GM18519 (cell line): ENCODE measurements around the gene SPOP.
"Not testable (repeated sequence)": the region's sequence is repeated elsewhere in the genome, so short reads cannot be mapped to it uniquely, and the experiment has no call there.

Source experiments
- ATAC-seq: cut with Tn5 transposase; IDR thresholded peaks from one replicate; pipeline ENCODE4 v1.9.1; 2021; ENCODE audit warnings: mild to moderate bottlenecking, moderate library complexity; ENCODE audit not compliant: unreplicated experiment, low FRiP score

SPOP gene

DNA sequence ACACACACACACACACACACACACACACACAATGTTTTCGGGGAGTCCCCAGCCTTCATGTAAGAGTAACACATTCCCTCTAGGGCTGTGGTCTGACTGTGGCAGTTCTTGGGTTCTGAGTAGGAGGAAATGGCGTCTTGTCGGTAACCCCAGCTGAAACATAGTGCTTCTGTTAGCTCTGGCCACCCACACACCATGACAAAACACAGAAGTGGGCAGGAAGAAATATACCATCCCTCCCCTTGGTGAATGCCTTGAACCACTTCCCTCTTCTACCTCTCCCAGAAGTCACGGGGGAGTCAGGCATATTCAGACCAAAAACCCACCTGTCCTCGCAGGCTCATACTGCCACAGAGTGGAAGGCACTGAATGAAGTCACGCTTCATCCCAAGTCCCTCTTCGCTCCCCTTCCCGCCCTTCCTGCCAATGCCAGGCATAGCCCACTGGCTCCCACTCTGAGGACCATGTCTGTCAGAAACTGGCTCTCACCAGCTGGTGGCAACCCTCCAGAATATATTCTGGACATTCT lies 18.4 kb upstream of the SPOP start:
- ATAC-seq = no peak

DNA sequence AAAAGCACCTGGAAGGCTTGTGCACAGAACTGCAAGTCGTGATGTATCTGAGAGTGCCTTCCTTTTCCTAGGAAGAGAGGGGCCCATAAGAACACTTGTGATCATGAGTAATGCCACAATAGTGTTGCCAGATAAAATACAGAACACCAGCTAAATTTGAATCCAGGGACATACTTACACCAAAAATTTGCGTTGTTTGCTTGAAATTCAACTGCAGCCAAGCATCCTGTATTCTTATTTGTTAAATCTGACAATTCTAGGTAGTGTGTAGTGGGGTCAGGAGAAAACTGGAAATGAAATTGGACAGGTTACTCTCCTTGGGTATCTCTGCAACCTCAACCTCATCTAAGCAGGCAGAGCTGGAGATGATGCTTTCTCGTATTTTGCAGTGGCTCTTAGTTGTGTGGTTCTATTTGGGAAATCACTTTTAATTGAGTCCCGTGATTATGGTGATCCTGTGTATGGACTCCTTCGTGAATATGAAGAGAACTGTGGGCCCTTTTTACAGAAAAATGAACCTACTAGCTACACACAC lies 17.9 kb upstream of the SPOP start:
- ATAC-seq = no peak

DNA sequence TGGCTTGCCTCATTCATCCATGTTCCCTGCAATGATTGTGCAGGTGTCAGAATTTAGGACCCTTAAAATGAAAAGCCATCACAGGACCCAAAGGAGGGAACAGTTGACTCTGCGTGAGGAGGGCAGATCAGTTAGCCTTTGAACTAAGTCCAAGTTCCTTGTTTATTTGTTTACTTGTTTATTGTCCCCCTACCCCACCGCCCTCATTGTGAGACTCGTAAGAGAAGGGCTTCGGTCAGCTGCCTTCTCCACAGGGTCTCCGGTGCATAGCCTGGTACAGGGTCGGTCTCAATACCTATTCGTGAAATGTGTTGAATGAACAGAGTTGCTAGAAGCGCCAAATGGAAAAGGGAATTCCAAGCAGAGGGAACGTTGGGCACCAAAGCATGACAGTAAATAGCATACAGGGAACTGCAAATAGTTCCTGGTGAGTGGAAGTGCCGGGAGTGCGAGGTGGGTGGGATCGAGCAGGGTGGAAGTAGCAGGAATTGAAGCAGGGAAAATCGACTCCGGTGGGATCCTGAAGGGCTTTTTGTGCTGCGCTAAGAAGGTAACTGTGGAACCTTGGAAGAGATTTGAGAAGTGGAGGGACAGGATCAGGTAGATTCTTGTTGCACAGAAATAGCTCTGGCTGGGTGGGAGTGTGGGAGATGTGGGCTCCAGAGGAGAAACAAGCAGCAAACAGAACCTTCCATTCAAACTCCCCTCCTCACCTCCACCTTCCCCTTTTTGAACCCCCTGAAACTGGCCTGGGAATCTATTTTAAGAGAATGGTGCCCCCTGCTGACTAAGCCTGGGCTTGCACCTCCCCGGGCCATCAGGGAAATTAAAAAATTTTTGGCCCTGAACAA lies 17.2 kb upstream of the SPOP start:
- ATAC-seq = no peak

DNA sequence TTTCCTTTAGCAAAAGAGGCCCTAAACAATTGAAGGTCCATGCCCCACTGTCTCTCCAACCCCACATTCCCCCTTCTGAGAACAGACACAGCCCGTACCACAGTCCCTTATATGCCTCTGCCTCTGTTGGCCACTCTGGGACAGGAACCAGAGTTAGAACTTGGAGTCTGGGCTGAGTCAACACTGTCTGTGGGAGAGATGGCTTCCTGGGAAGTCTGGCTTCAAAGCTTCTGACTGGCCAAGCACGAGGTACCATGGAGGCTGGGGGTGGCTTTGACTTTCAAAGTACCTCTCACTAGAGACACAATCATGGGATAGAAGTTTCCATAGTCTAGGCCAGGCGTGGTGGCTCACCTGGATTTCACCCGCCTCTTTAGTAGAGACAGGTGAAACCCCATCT lies 14.9 kb upstream of the SPOP start:
- ATAC-seq = no peak

DNA sequence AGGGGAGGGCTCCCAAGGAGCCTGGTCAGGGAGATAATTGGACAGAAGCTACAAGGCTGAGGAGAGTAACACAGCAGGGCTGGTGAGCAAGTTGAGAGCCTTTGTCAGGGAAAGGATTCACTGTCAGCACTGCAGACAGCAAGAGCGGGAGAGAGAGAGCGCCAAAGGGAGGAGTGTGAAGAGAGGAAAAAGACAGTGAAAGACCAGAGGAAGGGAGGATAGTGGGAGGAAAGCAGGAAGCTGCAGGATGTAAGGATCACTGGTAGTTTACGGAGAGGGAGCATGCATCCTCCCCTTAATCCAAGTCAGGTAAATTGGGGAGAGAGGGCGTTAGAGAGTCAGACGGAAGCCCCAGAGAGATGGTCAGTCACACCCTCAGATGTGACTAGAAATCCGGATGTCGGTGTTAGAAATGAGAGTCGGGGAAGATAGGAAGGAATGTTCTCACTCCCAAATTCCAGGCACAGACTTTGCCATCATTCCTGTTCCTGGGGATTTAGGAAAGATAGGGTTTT lies 13.8 kb upstream of the SPOP start:
- no peak for ATAC-seq

DNA sequence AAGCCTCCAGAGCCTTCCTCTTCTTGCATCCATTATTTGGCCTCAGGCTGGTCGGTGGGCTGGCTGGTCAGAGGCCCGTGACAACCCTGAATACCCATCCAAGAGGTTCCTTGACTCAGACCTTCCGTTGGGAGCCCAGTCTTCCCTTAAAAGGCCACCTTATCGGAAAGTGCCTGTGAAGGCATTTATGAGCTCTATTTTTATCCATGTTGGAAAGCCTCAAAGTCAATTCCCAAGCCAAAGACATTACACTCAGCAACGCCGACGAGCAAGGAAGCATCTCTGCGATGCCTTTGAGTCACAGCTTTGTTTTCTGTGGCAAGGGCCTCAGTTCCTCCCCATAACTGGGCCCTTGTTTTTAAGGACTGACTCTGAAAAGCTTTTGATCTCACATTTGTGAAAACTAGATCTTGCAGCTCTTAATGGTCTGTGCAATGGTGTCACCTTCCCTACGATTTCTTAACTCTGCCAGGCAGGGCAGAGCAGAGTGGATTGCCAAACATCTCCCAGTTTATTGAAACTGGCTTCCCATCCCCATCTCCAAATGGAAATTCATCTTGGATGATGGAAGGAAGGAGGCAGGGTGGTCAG lies 13.3 kb upstream of the SPOP start:
- no peak for ATAC-seq

DNA sequence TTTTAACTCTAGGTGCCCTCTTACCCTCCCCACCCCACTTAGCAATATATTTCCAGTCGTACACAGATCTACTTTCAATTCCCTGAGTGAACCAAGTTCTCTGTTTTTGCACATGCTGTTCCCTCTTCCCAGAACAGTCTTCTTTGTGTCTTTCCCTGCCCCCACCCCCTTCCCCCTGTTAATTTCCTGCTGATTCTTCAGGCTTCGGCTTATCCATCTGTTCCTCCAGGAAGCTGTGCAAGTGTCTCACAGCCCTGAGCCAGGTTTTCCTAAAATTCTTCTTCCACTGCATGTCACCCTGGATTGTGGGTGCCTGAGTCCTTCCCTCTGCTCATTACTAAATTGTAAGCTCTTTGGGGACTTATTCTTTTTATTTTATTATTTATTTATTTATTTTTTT lies 12.4 kb upstream of the SPOP start:
- ATAC-seq = no peak

DNA sequence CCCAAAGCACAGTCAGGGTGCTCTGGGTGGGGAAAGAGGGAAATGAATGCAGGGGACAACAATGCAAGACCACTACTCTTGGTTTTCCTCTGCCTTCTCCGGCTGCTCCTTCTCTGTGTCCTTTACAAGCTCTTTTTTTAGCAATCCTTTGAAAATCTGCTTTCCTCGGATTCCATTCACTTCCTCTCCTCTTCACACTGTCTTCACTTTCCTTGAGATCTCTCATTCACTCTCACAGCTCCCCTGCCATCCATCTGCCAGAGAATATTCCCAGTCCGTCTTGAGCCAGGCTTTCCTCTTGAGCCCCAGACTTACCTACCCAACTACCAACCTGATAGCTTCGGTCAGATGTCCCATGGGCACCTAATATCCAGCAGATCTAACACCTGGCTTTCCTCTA lies 11.0 kb upstream of the SPOP start:
- ATAC-seq = no peak

DNA sequence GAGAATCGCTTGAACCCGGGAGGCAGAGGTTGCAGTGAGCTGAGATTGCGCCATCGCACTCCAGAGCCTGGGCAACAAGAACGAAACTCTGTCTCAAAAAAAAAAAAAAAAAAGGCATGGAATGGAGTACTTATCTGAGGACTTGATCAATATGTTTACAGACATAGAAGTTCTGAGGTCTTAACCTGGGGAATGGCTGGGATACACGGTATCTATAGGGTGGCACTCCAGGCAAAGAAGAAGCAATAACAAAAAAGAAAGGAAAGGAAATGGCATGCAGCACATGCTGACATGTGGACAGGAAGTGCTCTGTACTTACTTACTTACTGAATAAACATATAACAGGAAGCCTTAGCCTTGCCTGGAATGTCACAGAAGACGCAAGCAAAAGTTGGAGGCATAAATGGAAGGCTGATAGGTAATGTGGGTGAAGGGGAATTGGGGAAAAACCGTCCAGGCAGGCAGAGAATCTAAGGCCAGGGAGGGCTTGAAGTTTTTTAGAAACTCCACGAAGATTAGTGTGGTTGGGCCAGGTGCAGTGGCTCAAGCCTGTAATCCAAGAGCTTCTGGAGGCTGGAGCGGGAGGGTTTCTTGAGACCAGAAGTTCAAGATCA lies 10.1 kb upstream of the SPOP start:
- ATAC-seq = no peak

DNA sequence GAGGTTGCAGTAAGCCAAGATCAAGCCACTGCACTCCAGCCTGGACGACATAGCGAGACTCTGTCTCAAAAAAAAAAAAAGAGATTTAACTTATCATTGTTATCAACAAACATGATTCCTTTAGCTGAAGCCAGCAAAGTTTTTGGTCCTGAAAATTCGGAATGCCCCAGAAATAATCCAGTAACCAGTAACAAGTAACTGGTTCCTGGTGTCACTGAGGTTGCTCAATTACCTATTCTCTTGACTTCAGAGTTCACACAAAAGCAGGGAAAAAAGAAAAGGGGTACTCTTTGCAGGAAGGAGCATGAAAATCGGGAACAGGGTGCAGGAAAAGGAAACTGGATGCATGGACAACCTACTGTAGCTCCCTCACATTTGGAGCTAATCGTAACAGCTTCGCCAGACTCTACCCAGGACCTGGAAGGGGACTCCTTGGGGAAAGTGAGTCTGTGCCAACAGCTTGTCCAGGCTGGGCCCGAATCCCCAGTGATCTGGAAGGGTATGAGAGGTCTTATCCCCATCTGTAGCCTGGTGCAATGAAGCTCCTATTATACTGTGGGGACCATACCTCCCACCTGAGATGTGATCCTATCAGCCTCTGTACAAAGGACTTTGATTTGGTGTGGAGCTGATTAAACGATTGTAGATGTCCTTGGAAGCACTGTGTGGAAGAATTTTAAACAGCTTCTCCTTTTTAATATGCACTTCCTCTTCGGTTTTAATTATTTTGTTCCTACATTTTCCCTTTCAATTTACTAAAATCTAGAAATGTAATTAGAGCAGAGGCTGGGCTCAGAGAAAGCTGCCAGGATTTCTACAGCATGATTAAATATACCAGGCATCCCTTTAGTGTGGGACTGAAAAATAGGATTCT lies 3.4 kb upstream of the SPOP start:
- ATAC-seq = no peak

DNA sequence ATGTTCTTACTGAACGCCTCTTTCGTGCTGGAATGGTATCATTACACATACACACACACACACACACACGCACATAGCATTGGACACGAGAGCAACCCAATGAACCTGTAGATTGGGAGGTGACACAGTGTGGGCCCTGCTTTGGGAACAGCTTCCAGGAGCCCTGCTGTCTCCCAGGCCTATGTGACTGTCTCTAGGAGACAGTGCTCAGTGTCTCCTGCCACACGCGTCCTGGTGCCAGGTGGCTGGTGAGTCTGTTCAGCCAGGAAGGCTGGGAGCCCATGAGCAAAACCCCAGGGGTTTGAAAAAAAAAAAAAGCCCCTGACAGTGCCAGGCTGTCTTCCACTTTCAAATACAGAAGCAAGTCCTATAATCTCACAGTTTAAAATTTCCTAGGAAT lies 2.4 kb upstream of the SPOP start:
- no peak for ATAC-seq

DNA sequence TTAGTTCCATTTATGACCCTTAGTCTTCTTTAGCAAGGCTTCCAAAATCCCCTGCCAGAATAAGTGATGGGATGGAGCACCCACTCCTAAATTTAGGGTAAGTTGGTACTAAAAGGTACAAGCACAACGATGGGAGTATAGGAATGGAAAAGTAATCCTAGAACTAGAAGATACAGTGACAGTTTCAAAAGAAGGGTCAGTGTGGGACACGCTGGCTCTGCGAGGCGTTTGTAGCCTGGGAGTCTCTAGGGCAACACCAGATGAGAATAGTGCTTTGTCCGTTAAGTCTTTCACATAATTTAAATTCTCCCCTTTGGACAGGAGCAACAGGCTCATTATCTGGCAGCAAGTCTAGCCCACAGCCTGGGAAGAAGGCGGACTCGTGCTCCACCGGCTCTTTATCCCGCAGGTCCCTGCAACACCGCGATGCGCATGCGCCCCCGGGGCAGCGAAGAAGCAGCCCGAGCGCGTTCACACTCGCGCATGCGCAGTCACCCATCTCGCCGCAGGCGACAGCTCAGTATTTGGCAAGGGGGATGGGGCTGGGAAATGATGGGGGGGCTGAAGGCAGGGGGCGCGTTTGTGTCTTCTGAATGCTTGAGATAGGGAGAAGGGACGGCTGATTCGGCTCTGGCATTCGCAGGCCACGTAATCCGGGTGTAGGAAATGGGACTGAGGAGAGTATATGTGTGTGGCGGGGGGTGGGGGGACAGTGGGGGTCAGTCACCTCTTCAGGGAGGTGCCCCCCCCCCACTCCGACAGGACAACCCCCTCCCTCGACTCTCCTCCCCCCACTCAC lies 564 bp downstream of the SPOP start:
- ATAC-seq = peak; percentile 31

DNA sequence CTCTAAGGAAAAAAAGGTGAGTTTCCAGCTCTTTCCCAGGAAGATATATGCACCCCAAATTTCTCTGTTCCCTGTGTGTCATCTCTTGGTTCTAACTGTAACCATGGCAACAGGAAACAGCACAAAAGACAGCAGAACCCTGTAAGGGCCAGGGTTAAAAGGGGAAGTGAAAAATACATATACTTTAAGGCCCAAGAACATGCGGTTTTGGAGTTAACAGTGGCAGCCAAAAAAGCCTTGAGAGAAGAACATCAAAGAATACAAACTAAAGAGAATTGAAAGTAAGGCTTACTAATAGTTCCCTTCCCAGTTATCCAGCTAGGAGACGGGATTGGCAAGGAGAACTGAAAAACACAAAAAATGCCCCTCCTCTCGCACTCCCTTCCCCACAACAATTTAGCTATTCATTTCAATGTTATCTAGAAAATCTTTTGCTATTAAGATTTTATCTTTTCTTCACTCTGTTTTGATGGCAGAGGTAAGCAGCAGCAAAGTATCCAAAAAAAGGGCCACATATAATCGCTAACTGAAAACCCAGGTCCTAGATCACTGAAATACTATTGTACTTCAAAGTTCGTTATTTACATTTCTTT lies 1.5 kb downstream of the SPOP start:
- ATAC-seq = peak; percentile 66

DNA sequence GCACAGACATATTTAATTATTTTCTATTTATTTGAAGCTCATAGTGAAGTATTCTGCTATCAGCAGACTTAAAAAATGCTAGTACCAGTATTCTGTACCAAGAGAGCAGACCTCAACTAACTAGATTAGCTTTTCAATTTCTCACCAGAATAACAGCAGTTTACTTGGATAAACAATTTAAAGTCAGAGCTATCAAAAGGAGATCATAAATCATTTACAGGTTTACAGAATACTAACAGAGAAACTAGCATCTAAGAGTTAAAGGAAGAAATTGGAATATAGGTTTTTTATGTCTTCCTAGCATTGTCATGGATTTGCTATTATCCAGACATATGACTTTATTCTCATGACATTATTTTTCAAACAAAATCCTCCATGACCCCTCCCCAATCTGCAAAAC lies 3.4 kb downstream of the SPOP start:
- no peak for ATAC-seq

DNA sequence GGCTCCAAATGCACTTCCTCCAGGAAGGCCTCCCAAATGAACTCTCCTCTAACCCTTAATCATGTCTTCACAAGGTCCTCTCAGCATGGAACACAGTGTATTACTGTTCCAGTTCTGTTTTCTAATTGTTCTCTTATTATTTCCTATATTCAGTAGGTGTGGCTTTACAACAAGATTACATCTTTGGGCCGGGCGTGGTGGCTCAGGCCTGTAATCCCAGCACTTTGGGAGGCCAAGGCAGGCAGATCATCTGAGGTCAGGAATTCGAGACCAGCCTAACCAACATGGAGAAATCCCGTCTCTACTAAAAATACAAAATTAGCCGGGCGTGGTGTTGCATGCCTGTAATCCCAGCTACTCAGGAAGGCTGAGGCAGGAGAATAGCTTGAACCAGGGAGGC lies 4.2 kb downstream of the SPOP start:
- not testable (repeated sequence) for ATAC-seq

DNA sequence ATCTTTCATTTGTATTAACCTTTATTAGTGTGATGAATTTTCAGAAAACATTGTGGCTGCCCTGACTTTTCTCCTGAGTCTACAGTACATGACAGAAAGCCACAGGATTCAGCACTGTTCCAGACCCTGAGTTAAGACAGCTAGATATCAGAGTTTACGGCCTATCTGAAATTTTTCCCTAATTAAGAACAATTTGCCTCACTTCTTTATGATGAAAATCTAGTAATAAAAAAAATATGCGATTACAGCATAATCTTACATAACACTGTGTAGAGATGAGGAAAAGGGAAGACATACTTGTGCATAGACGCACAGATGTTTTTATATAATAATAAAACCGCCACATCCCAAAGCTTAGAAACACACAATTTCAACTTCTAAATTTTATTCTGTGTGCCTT lies 7.3 kb downstream of the SPOP start:
- ATAC-seq = no peak

DNA sequence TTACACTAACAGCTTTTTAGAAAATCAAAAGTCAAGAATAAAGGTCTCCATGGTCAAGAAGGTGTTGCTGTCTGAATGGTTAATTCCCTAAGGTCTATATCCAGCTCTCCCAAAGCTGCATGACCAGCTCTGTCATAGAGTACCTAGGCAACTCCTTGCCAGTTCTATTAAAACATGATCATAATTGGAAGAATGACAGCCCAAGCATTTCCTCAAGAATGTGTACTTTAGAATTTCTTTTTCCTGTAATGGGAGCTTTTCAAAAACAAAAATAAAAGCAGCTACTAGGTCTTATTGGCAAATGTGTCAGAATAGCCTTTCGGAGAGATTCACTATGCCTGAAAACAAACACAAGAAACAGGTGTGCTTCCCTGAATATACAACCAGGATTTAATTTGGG lies 7.9 kb downstream of the SPOP start:
- no peak for ATAC-seq

DNA sequence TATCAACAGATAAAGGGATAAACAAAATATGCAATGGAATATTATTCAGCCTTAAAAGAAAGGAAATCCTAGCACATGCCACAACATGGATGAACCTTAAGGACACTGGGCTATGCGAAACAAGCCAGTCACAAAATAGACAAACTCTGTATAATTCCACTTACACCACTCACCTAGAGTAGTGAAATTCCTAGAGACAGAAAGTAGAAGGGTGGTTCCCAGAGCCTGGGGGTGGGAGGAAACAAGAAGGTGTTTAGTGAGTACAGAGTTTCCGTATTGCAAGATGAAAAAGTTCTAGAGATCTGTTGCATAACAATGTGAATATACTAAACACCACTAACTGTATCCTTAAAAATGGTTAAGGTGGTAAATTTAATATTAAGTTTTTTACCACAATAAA lies 10.0 kb downstream of the SPOP start:
- ATAC-seq = no peak

DNA sequence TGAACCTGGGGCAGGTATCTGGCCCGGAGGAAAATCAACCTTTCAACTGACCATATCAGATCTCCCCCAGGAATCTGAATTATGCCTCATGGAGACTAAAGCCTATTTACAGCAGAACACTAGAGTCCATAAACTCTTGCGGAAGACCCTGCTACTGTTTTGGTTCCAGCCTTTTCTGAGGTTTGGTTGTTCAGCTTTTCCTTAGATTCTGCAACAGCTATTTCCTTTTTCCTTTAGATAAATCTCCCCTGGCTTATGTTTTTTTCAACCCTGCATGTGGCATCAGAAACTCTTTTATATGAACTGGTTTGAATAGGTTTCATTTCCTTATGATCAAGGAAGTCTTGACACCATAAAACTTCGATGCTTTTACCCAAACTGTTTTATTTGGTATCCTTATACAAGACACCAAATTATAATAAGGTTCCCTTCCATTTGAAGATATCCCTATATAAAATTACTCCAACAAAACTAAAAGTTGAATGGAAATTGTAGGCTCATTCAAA lies 13.1 kb downstream of the SPOP start:
- ATAC-seq = no peak
